Breast epithelium (tissue), 3 donors: Measurements from ENCODE around the gene MTRFR.

Source experiments
- CTCF ChIP-seq, 3 donors: fragments of 450-650 bp; IDR thresholded peaks; one replicate each; pipeline ENCODE4 v1.5.1; 2016 to 2017; ENCODE audit warnings: antibody characterized with exemption in 3 of 3, mild to moderate bottlenecking in 3 of 3, moderate library complexity in 3 of 3
- POLR2AphosphoS5 ChIP-seq, 3 donors: sonication (generic); formaldehyde crosslinking; IDR thresholded peaks; one replicate each; pipeline ENCODE4 v1.6.1; 2017; ENCODE audit warnings: antibody characterized with exemption in 3 of 3

DNA sequence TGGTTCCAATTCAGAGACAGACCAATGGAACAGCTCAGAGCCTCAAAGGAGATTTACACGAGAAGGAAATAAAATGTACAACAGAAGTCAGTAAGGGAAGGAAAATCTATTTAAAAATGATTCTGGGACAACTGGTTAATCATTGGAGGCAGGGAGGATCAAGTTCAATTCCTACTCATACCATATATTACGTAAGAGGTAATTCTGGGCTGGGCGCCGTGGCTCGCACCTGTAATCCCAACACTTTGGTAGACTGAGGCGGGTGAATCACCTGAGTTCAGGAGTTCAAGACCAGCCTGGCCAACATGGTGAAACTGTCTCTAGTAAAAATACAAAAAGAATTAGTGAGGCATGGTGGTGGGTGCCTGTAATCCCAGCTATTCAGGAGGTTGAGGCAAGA is 45.6 kb upstream of the MTRFR start:
- TF ChIP-seq CTCF (IDR thresholded peaks at IDR 0.05) (no peak), POLR2AphosphoS5 (IDR thresholded peaks at IDR 0.05) (no peak)
